ENCODE results near the gene CPEB4.

DNA sequence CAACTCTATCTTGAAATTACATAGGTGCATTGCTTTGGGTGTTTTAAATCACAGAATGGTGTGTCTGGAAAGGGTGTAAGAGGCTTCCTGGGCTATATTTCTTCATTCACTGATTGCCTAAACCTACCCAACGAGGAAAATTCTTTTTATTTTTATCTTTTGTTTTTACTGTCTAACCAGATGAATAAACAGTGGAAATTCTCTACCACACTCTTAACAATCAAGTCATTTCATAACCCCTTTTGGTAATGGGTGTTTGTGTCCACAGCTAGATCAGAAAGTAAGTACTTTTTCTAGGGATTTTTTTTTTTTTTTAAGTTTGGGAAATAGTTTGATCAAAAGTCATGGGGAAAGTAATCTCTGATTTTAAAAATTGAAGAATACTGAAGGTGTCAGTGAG, 73.3 kb downstream of the CPEB4 start:
- TF ChIP-seq, protein P1, sequence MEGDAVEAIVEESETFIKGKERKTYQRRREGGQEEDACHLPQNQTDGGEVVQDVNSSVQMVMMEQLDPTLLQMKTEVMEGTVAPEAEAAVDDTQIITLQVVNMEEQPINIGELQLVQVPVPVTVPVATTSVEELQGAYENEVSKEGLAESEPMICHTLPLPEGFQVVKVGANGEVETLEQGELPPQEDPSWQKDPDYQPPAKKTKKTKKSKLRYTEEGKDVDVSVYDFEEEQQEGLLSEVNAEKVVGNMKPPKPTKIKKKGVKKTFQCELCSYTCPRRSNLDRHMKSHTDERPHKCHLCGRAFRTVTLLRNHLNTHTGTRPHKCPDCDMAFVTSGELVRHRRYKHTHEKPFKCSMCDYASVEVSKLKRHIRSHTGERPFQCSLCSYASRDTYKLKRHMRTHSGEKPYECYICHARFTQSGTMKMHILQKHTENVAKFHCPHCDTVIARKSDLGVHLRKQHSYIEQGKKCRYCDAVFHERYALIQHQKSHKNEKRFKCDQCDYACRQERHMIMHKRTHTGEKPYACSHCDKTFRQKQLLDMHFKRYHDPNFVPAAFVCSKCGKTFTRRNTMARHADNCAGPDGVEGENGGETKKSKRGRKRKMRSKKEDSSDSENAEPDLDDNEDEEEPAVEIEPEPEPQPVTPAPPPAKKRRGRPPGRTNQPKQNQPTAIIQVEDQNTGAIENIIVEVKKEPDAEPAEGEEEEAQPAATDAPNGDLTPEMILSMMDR (IDR thresholded peaks at IDR 0.05), result no peak
- TF ChIP-seq EZH2 (IDR thresholded peaks at IDR 0.05; ENCODE audit: borderline replicate concordance, insufficient read depth, low read depth, low read length, poor library complexity, severe bottlenecking), result no peak

Data from B cell (primary cell).